ENCODE data around the gene SPTA1.

- TF ChIP-seq CTCF (IDR thresholded peaks at IDR 0.05; ENCODE audit: low read depth, low read length, missing input control): no peak
- TF ChIP-seq REST (IDR thresholded peaks at IDR 0.05): no peak
- TF ChIP-seq RXRA (IDR thresholded peaks at IDR 0.05): no peak
- no peak for TF ChIP-seq MAX (IDR thresholded peaks at IDR 0.05)
- no peak for TF ChIP-seq JUND (IDR thresholded peaks at IDR 0.05)
- TF ChIP-seq TAF1 (conservative IDR thresholded peaks at IDR 0.05): no peak
- TF ChIP-seq YY1 (IDR thresholded peaks at IDR 0.05): no peak
- TF ChIP-seq EGR1 (IDR thresholded peaks at IDR 0.05; ENCODE audit: low read depth in 2 of 2): no peak
- TF ChIP-seq NR2F2 (IDR thresholded peaks at IDR 0.05): no peak
- TF ChIP-seq RAD21 (IDR thresholded peaks at IDR 0.05): no peak
- TF ChIP-seq GABPA (IDR thresholded peaks at IDR 0.05 in 1 of 2, conservative IDR thresholded peaks at IDR 0.05 in 1 of 2): no peak
Observed at GRCh38 chr1:158570480-158570879, 116.0 kb downstream of the SPTA1 start, which contains the start of gene OR6P1.

Measured in liver (tissue), 3 donors.